Non-pigmented ciliary epithelial cell (primary cell): ENCODE data around the gene MCAM.

ENCODE experiments used
- DNase-seq: peaks from one replicate; pipeline ENCODE4 v3.0.0-alpha.2; 2010; ENCODE audit warnings: low read depth

Gene MCAM

GRCh38 chr11:119306373-119306890 is 10.5 kb downstream of the MCAM start:
- DNase-seq = no peak

DNA sequence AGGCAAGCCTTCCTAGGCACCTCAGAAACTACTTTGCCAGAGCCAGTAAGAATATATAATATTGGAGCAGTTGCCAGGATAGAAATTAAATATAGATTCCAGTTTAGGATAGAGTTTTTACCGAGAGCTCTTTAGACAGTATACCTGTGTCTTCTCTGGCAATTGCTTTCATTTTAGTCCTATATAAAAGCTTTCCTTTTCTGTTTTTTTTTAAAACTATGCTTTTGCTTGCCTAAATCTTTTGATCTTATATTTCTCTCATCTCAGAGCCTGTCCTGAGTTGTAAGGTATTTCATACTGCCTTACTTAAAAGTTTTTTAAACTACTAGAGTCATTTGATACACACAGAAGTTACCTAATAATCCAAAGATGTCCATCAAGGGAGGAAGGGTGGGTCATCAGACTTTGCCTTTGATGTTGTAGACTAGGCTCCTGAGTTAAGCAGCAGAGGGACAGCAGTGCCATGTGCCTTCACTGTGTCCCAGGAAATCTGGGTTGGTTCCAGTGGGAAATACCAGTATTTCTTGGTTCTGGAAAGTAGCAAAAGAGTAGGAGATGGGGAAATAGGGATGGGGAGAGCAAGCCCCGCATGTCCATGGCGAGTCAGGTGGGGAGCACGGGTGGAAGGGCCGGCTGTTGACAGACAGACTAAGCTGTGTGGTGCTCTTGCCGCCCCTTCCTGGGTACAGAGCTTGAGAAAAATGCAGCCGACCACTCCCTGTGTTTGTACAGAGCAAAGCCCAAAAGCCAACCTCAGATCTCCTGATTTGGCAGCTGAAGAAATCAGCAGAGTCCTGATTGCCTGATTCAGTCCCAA is 11.2 kb downstream of the MCAM start:
- no peak for DNase-seq

DNA sequence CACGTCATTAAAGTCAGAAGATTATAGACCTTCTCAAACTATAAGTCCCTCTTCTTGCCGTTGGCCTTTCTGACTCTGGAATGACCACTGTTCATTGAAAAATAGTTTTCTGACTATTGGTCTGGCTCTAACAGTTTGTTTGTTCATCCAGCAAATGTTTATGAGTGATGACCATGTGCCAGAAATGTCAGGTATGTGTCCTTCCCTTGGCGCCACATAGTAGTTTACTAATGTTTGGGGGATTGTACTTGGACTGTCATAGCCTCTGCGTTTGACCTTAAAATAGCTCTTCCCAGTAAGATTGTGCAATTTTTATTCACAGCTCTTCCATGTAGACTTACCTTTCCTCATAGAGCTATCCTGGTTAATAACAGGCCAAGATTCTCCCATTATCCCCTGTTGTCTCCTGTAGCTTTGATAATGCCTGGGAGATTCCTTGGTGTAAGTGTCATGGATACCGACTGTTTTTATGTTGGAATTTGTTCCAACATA is 13.7 kb downstream of the MCAM start:
- DNase-seq = no peak

GRCh38 chr11:119300198-119300964 is 16.5 kb downstream of the MCAM start:
- no peak for DNase-seq

GRCh38 chr11:119299416-119299815 is 17.5 kb downstream of the MCAM start:
- DNase-seq = no peak

- DNase-seq = no peak
These were observed 18.2 kb downstream of the MCAM start for GRCh38 chr11:119298726-119299125.

- no peak for DNase-seq
These were observed 19.0 kb downstream of the MCAM start for GRCh38 chr11:119297938-119298337.

DNA sequence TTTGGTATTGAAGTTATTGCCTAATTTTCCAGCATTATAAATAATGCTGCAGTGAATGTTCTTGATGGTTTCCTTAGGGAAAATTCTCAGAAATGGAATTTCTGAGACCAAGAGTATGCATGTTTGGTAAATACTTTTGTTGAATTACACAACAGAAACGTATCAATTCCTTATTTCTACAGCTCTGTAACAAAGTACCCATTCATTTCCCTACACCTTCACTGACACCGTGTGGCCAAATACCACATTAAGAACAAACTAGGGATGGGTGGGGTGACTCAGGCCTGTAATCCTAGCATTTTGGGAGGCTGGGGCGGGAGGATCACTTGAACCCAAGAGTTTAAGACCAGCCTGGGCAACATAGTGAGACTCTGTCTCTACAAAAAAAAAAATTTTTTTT is 21.8 kb downstream of the MCAM start:
- DNase-seq = no peak

DNA sequence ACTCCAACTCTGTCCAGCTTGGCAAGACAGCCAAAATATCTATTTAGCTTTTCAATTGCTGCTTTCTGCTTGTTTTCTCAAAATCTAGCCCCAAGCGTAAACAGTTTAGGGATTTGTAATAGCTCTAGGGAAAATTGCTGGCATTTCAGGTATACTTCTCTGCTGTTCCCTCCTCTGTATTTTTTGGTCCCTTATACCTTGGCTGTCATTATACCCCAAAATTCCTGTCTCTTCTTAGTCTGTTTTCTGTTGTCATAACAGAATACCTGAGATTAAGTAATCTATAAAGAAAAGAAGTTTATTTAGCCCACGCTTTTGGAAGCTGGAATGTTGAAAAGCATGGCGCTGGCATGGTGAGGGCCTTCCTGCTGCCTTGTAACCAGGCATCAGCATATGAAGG is 23.5 kb downstream of the MCAM start:
- no peak for DNase-seq

DNA sequence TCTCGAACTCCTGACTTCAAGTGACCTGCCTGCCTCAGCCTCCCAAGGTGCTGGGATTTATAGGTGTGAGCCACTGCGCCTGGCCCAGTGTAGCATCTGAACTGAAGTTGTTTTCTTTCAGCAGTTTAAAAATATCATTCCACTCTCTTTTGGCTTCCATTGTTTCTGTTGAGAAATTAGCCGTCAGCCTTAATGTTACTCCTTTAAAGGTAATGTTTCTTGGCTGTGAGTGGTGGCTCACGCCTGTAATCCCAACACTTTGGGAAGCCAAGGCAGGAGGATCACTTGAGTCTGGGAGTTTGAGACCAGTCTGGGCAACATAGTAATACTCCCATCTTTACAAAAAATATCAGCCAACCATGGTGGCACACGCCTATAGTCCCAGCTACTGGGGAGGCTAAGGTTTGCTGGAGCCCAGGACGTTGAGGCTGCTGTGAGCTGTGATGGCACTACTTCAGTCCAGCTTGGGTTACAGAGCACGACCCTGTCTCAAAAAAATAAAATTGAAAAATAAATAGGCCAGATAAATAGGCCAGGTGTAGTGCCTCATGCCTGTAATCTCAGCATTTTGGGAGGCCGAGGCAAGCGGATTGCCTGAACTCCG is 25.9 kb downstream of the MCAM start:
- no peak for DNase-seq

DNA sequence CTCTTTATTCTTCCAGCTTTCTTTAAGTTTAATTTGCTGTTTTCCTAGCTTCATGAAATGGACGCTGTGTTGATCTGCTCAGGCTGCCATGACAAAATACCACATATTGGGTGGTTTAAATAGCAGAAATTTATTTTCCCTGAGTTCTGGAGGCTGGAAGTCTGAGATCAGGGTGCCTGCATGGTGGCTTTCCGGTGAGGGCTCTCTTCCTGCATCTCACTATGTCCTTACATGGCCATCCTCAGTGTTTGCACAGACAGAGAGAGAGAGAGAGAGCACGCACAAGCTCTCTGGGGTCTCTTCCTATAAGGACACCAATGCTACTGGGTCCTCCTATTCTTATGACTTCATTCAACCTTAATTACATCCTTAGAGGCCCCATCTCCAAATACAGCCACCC is 28.7 kb downstream of the MCAM start:
- DNase-seq = no peak

DNA sequence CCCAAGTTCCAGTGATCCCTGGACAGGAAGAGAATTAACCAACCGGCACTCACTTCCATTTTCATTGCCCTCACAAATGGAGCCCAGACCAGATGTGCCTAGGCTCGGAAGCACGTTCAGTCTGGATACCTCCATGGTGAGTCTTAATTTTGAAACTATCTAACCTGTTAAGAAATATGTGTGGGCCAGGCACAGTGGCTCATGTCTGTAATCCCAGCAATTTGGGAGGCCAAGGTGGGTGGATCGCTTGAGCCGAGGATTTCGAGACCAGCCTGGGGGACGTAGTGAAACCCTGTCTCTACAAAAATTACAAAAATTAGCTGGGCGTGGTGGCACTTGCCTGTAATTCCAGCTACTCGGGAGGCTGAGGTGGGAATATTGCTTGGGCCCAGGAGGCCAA is 31.5 kb downstream of the MCAM start:
- no peak for DNase-seq

DNA sequence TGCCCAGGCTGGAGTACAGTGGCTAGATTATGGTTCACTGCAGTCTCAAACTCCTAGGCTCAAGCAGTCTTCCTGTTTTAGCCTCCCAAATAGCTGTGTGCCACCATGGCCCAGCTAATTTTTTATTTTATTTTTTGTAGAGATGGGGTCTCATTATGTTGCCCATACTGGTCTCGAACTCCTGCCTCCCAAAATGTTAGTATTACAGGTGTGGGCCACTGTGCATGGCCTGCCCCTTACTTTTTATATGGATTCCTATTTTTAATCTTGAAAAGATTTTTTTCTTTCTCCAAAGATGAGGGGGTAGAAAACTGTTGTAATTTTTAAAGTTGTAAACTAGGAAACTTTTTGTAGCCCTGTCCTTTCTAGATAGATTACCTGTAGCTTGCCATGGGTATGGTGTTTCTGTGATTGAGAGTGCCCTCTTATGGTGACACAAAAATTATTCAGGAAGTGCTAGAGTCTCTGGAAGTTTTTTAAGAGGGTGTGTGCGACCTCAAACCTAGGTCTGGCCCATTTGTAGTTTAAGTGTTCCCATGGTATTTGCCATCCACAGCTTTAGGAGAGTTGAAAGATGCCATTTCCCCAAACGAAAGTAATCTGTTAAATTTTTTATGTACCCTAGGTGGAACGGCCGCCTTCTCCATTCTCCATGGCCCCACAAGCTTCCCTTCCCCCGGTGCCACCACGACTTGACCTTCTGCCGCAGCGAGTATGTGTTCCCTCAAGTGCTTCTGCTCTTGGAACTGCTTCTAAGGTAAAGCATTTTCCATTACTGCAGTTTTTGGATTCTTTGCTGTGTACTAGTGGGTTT is 32.4 kb downstream of the MCAM start:
- no peak for DNase-seq

DNA sequence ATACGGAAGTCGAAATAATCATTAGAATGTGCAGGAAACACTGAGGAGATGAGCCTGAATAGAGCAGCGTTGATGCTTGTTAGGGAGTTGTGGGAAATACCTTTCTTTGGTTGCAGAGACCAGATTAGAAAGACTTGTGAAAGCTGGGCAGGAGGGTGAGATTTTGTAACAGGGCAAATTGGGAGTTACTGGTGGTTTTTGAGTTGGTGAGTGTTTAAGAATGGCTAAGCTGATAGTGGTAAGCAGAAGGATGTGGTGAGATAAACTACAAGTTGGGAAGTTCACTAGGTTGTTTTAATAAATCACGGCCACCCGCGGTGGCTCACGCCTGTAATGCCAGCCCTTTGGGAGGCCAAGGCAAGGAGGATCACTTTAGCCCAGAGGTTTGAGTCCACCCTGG is 34.4 kb downstream of the MCAM start:
- DNase-seq = no peak

- no peak for DNase-seq
These were observed 39.3 kb downstream of the MCAM start for GRCh38 chr11:119277660-119278059.

DNA sequence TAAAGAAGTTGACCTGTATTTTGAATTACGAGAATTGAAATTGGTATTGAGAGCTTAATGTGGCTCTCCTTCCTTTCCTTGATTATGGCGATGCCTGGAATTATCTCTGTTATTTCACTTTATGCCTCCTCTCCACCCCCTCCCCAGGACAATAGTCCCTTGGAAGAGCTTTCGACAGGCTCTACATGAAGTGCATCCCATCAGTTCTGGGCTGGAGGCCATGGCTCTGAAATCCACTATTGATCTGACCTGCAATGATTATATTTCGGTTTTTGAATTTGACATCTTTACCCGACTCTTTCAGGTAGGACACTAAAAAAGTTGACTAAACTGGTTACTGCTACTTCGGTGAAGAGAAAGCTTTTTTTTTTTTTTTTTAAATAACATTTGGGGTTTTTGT is 43.2 kb downstream of the MCAM start:
- no peak for DNase-seq

GRCh38 chr11:119267645-119268044 is 49.3 kb downstream of the MCAM start:
- DNase-seq = no peak

DNA sequence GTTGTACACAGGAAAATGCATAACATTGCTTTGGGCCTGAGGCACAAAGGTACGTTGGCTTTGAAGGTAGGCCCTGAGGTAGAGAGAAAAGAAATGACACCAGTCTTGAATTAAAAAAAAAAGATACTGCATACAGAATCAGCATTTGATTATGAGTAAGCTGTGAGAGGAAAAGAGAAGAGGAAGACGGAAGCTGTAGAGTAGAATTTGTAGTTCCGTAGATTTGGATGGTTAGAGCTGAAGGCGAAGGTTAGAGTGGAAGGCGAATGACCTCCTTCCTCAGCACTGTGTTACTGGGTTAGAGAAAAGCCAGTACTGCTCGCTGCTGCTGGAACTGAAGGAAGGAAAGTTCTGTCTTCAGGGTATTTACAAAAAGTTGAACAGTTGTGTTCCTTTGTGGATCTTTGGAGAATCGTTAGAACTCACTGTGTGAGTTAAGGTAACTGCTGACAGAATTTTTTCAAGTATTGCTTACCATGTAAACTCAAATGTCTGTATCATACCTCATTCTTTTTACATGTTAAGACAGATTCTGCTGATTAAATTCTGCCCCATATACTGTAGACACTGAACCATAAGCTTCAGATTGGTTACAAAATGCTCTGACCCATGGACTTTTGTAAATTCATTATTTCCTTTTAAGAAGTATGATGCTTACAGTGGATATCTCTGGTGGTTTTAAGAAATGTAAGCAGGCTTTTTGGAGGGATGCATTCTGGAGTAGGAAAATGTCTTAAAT is 50.2 kb downstream of the MCAM start:
- DNase-seq = no peak

- no peak for DNase-seq
These were observed 50.9 kb downstream of the MCAM start for GRCh38 chr11:119266063-119266462.

GRCh38 chr11:119263352-119263940 is 53.5 kb downstream of the MCAM start:
- DNase-seq = no peak
